Activated CD4-positive, alpha-beta T cell treated with anti-CD3 and anti-CD28 coated beads for 24 hours (primary cell): Measurements from ENCODE around the gene NEFH.
"Not testable (repeated sequence)": the region's sequence is repeated elsewhere in the genome, so short reads cannot be mapped to it uniquely, and the experiment has no call there.

Experiments used
- DNase-seq, 2 donors: peaks; one replicate each; pipeline ENCODE4 v3.0.0-alpha.2; 2020; ENCODE audit warnings: low read depth in 2 of 2

NEFH gene

GRCh38 chr22:29479417-29480261 is at the start of gene NEFH:
NEFH (plus strand) TSS chr22:29480218; CDS start chr22:29480263, 45 bp downstream.
- DNase-seq, result no peak

- DNase-seq, result no peak
Observed at GRCh38 chr22:29431986-29432385, 48.0 kb upstream of the NEFH start.

GRCh38 chr22:29433856-29434255 is 46.2 kb upstream of the NEFH start:
- no peak for DNase-seq

GRCh38 chr22:29434288-29434687 is 45.7 kb upstream of the NEFH start:
- DNase-seq, result no peak

- no peak for DNase-seq
Observed at GRCh38 chr22:29435236-29436136, 44.5 kb upstream of the NEFH start.

- DNase-seq, result not testable (repeated sequence)
Observed at GRCh38 chr22:29438283-29438682, 41.7 kb upstream of the NEFH start, which contains the start of gene RFPL1. RFPL1 (plus strand) TSS chr22:29438583.

- no peak for DNase-seq
Observed at GRCh38 chr22:29442976-29443375, 37.0 kb upstream of the NEFH start.

- no peak for DNase-seq
Observed at GRCh38 chr22:29443452-29443851, 36.6 kb upstream of the NEFH start.

GRCh38 chr22:29443861-29444792 is 35.9 kb upstream of the NEFH start:
- DNase-seq, result no peak

- DNase-seq, result no peak
Observed at GRCh38 chr22:29445508-29445907, 34.5 kb upstream of the NEFH start.

- DNase-seq, result no peak
Observed at GRCh38 chr22:29447906-29448305, 32.1 kb upstream of the NEFH start.

- DNase-seq, result no peak
Observed at GRCh38 chr22:29449296-29449875, 30.6 kb upstream of the NEFH start.

- no peak for DNase-seq
Observed at GRCh38 chr22:29450222-29450621, 29.8 kb upstream of the NEFH start.

- DNase-seq, result no peak
Observed at GRCh38 chr22:29451863-29452262, 28.2 kb upstream of the NEFH start.

GRCh38 chr22:29454276-29454675 is 25.7 kb upstream of the NEFH start:
- DNase-seq, result no peak

- no peak for DNase-seq
Observed at GRCh38 chr22:29456211-29456671, 23.8 kb upstream of the NEFH start.

GRCh38 chr22:29457730-29458129 is 22.3 kb upstream of the NEFH start:
- DNase-seq, result no peak

- no peak for DNase-seq
Observed at GRCh38 chr22:29458551-29458950, 21.5 kb upstream of the NEFH start.

GRCh38 chr22:29459773-29460172 is 20.2 kb upstream of the NEFH start:
- DNase-seq, result no peak

GRCh38 chr22:29461263-29461662 is 18.8 kb upstream of the NEFH start:
- no peak for DNase-seq

GRCh38 chr22:29463629-29464028 is 16.4 kb upstream of the NEFH start:
- no peak for DNase-seq
